ENCODE data around the gene LRCOL1.
"Not testable (repeated sequence)": the region's sequence is repeated elsewhere in the genome, so short reads cannot be mapped to it uniquely, and the experiment has no call there.

Gene LRCOL1

GRCh38 chr12:132600048-132601032 is 10.0 kb downstream of the LRCOL1 start:
- DNase-seq: peak; percentile 36

DNA sequence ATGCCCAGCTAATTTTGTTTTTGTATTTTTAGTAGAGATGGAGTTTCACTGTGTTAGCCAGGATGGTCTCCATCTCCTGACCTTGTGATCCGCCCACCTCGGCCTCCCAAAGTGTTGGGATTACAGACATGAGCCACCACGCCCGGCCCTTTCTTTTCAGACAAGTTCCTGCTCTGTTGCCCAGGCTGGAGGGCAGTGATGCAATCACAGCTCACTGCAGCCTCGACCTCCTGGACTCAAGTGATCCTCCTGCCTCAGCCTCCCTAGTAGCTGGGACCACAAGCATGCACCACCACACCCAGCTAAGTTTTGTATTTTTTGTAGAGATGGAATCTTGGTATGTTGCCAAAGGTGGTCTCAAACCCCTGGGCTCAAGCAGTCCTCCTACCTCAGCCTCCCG is 10.9 kb downstream of the LRCOL1 start:
- not testable (repeated sequence) for DNase-seq

DNA sequence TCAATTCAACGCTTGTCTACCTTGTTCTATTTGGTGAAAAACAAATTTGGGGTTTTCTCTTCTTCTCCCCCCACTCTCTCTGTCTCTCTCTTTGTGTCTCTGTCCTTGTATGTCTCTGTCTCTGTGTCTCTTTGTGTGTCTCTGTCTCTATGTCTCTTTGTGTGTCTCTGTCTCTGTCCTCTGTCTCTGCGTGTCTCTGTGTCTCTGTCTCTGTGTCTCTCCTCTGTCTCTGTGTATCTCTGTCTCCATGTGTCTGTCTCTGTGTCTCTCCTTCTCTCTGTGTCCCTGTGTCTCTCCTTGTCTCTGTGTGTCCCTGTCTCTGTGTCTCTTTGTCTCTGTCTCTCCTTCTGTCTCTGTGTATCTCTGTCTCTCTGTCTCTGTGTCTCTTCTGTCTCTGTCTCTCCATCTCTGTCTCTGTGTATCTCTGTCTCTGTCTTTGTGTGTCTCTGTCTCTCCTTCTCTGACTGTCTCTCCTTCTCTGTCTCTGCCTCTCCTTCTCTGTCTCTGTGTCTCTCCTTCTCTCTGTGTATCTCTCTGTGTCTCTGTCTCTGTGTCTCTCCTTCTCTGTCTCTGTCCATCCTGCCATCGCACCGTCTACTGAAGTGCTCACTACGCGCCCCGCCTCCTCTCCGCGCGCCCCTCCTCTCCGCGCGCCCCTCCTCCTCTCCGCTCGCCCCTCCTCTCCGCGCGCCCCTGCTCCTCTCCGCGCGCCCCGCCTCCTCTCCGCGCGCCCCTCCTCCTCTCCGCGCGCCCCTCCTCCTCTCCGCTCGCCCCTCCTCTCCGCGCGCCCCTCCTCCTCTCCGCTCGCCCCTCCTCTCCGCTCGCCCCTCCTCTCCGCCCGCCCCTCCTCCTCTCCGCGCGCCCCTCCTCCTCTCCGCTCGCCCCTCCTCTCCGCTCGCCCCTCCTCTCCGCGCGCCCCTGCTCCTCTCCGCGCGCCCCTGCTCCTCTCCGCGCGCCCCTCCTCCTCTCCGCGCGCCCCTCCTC is 12.8 kb downstream of the LRCOL1 start:
- peak; percentile 17 for DNase-seq

DNA sequence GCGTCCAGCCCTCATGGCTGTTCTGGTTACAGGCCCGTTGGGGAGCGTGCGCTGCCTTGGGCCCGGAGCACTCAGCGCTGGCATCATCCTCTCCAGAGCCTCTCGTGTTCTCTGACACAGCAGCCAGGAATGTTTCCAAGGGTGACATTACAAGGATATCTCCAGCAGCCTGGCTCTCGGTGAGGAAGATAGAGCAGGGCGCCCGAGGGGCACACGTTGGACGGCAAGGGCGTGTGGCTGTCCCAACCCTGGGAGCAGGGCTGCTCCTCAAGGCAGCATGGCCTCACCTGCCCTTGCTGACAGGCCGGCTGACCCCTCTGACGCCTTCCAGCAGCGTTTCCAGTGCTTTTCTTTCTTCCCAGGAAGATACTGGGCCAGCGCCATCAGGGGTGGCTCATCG is 14.4 kb downstream of the LRCOL1 start:
- DNase-seq: no peak

DNA sequence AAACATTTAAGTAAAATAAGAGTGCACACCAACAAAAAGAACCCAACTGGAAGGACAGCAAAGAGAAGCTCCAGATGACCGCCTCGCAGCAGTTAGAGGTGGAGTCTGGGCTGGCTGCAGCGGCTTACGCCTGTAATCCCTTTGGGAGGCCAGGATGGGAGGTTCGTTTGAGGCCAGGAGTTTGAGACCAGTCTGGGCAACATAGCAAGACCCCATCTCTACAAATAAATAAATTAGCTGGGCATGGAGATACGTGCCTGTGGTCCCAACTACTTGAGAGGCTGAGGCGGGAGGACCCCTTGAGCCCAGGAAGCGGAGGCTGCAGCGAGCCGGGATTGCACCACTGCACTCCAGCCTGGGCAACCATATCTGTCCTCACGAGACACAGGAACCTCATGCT is 15.2 kb downstream of the LRCOL1 start:
- no peak for DNase-seq

DNA sequence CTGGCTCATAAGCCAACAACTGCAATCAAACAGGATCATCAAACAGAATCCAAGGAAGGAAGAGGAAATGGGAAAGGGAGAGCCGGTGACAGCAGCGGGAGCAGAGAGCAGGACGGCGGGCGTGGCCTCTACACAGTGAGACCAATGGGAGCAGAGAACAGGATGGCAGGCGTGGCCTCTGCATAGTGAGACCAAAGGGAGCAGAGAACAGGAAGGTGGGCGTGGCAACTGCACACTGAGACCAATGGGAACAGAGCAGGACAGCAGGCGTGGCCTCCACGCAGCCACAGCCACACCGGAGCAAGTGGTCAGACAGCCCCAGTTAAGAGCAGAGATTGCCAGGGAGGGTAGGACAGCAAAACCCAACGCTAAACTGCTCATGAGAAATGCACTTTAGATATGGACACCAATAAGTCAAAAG is 16.4 kb downstream of the LRCOL1 start:
- DNase-seq: peak; percentile 95

DNA sequence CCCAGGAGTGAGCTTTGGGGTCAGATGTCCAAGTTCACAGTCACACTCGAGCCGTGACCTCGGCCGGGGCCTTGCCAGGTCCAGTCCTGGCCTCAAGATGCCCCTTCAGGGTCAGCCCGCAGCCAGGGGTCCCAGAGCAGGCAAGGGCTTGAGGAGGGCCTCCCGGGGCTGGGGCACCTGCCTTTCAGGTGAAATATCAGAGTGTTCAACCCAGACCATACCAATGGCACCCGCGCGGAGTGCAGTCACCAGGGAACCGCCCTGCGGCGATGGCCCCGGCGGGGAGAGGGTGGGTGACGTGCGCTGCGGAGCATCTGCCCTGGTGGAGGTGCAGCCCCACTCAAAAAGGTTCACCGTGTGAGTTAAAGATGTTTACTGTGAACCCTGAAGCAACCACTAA is 16.9 kb downstream of the LRCOL1 start:
- DNase-seq: no peak

GRCh38 chr12:132593071-132593470 is 17.3 kb downstream of the LRCOL1 start:
- no peak for DNase-seq

DNA sequence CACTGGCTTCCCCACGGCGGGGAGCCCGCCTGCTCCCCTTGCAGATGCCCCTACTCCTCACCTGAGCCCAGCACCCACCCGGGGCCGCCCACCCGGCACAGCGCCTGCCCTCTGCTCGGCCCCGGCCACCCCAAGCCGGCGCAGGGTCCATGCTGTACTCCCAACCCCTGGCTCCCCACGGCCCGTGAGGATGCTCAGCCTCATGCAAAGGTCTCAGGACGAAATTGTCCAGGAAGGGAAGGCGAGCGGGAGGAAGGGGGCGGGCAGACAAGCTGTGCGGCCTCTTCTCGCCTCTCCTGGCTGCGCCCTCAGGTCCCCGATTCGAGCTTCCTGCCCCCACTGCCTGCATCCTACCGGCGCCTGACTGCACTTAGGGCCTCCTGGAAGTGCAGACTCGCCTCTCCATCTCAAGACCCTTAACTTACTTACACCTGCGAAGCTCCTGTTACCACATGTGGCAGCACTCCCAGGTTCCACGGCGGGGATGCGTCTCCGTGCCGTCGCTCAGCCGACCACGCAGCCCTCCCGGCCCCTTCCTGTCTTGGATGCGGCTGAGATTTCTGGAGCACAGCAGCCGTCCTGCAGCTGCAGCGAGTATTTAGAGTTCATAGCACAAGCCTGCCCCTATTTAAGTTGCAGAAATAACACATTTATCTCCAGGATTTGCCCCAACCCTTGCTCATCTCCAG is 18.0 kb downstream of the LRCOL1 start:
- no peak for DNase-seq

DNA sequence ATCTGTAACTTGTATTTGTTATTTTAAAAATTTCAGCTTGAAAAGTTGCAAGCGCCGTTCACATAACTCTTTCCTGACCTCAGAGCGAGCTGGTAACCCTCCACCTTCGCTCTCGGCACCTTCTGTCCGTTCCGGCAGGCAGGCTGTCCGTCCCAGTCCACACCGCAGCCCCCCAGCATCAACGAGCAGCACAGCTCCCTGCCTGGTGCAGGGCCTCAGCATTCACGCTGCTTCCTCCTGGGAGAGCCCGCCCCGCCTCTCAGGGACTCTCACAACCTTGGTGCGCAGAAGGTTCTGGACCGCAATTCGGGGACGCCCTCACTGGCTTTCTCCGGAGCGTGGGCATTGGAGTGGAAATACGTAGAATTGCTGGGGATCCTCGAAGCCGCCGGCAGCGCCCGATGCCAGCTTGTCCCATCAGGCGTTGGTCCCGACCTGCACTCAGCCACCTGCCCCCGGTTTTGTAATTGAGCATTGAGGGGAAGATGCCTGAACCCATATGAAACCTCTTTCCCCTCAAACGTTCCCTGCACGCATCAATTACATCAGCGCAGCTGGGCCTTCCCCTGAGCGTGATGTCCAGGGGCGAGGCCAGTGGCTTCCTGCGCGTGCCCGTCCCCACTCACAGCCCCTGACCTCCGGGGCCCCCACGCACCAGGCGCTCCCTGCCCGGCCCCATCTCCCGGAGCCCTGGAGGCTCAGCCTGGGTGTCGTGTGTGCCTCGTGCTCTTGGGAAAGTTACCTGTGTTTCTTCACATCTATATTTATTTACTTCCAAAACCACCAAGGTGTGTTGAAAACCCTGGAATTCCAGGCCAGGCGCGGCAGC is 19.1 kb downstream of the LRCOL1 start:
- no peak for DNase-seq

- no peak for DNase-seq
These were observed 21.3 kb downstream of the LRCOL1 start for GRCh38 chr12:132588821-132589669.

DNA sequence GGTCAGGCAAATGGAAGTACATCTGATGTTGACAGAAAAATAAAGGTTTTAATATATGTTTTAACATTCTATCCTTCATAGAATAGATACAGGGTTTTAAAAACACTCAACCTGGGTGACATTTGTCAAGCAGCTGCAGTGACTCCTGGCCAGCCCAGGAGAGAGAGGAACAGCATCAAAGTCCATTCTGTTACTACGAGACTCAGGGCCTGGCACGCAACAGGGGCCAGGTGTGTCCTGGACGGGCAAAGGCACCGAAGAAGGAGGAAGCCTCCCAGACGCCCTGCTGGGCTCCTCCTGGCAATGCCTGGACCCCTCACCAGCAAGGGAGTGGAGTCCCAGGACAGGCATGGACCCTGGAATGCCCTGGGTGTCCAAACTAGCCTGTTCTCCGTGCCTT is 22.1 kb downstream of the LRCOL1 start:
- DNase-seq: no peak

GRCh38 chr12:132587781-132588180 is 22.6 kb downstream of the LRCOL1 start:
- no peak for DNase-seq

DNA sequence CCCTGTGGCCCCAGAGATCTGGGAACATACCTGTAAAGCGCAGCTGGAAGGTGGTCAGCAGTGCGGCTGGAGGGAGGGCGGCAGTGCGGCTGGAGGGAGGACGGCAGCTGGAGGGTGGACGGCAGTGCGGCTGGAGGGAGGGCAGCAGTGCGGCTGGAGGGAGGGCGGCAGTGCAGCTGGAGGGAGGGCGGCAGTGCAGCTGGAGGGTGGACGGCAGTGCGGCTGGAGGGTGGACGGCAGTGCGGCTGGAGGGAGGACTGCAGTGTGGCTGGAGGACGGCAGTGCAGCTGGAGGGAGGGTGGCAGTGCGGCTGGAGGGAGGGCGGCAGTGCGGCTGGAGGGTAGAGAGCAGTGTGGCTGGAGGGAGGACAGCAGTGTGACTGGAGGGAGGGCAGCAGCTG is 23.5 kb downstream of the LRCOL1 start:
- no peak for DNase-seq

DNA sequence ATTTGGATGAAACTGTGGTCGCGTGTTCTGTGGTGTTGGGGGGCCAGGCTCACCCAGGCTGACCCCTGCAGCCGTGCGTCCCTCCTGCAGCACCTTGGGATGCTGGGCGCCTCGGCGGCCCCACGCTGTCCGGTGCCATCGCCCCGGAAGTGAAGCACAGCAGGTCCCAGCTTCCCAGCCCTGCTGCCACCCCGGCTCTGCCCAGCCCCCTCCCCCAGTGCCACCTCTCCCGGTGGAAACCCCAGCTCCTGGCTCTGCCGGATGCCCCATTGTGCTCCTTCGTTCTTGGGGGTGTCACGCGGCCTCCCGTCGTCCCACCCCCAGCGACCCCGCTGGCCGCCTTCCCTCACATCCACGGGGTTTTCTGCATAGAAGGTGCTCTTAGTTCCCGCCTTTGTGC is 25.2 kb downstream of the LRCOL1 start:
- DNase-seq: no peak

DNA sequence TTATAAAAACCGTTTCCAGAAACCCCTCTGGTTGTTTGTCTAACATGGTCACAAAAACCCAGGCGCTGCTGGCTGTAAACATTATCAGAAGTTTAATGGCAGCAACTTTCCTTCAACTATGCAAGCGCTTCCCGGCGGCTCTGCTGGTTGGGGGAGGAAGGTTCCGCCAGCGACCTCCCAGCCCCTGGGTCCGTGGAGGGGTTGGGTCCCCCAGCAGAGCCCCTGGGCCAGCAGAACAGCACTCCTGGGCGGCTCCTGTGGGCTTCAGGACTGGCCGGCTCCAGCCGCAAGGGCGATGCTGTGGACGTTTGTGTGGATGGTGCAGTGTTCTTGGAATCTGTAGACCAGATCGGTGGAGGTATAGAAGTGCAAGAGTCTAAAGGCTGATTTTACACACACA is 26.0 kb downstream of the LRCOL1 start:
- DNase-seq: no peak

DNA sequence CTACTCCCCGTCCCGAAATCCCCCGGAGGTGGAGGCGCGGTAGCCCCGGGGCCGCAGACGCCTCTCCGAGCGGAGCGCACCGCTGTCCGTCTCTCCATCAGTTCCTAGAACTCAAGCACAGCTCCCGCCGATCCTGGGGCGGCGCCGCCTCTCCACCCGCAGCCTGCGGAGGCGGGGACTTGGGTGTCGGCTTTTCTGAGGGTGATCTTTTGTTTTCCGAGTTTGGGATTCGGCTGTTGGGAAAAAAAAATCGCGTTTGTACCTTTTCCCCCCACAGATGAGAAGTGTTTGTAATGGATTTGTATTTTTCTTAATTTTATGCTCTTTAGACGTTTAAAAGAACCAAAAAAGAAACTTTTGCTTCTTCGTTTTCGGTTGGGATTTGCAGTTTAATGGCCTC is 26.6 kb downstream of the LRCOL1 start:
- no peak for DNase-seq

DNA sequence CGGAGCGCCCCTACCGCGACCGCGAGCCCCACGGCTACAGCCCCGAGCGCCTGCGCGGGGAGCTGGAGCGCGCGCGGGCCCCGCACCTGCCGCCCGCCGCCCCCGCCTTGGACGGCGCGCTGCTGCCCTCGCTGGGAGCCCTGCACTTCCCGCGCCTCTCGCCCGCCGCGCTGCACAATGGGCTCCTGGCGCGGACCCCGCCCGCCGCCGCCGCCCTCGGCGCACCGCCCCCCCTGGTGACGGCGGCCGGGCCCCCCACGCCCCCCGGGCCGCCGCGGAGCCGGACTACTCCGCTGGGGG is 27.0 kb downstream of the LRCOL1 start:
- no peak for DNase-seq

DNA sequence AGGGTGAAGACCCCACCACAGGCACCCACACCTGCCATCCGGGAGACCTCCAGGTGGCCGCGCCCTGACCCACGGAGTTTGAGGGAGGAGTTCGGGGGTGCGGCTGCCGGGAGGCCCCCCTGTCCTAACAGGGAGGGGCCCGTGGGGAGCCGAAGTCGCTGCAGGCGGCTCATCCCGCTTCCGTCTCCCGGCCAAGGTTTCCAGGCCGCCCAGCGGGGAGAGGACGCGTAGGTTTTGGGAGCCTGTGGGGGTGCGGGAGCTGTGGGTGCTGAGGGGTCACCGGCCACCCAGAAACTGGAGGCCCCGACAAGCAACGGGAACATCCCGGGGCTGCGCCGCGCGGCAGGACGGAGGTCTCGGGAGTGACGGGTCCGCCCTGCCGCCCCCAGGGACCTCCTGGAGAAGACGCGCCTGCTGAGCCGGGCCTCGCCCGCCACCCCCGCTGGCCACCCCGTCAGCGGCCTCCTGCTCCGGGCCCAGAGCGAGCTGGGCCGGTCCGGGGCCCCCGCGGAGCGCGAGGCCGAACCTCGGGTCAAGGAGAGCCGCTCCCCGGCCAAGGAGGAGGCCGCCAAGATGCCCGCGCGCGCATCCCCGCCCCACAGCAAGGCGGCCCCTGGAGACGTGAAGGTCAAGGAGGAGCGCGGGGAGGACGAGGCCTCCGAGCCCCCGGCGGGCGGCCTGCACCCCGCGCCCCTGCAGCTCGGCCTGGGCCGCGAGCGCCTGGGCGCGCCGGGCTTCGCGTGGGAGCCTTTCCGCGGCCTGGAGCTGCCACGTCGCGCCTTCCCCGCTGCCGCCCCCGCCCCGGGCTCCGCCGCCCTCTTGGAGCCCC is 27.6 kb downstream of the LRCOL1 start:
- no peak for DNase-seq

- DNase-seq: no peak
These were observed 28.3 kb downstream of the LRCOL1 start for GRCh38 chr12:132582058-132582420.

Measured in NCI-H2029 treated with DMSO at 0.1 percent for 48 hours (cell line).